OCI-LY7 (cell line): ENCODE measurements around the gene ZDHHC3. TPM values are rescaled to one million over a fixed set of nuclear protein-coding genes. Genes with fewer than 3 reads are reported as not detected.

Source experiments
- BruUV-seq: library from RNA; stranded (reverse); fragments of 400-500 nt; replicated peaks from 2 replicates; lab custom pipeline; 2021; lab: Mats Ljungman, UMichigan
- CTCF ChIA-PET: fragments of 300-600 bp; sonication (Branson Sonifier 250); formaldehyde crosslinking; loops from one replicate; lab custom pipeline; 2022; ENCODE audit warnings: antibody characterized with exemption; ENCODE audit not compliant: unreplicated experiment; lab: Charles Lee
- POLR2A ChIA-PET: fragments of 300-600 bp; sonication (Branson Sonifier 250); formaldehyde crosslinking; loops from one replicate; lab custom pipeline; 2022; ENCODE audit warnings: antibody characterized with exemption; lab: Charles Lee
- DNase-seq: peaks from one replicate; pipeline ENCODE4 v3.0.0-alpha.2; 2015; ENCODE audit warnings: low spot score
- H2AFZ ChIP-seq: fragments of 200-600 bp; sonication (generic), shearing (Covaris generic); 2 replicates; pipeline ENCODE4 v1.6.1; 2014; ENCODE audit warnings: mild to moderate bottlenecking, antibody characterized with exemption, low read length, moderate library complexity
- H3K27ac ChIP-seq: fragments of 200-600 bp; sonication (generic); 2 replicates; pipeline ENCODE4 v1.5.1; 2014; ENCODE audit warnings: mixed run types, low read depth, mild to moderate bottlenecking, moderate library complexity, low read length, inconsistent platforms; ENCODE audit not compliant: poor library complexity, severe bottlenecking
- H3K36me3 ChIP-seq: fragments of 200-600 bp; sonication (generic); 2 replicates; pipeline ENCODE4 v1.6.1; 2014; ENCODE audit warnings: mild to moderate bottlenecking, antibody characterized with exemption, low read length, moderate library complexity, mixed read lengths; ENCODE audit not compliant: insufficient read depth
- H3K4me1 ChIP-seq: fragments of 200-600 bp; sonication (generic); 2 replicates; pipeline ENCODE4 v1.5.1; 2014; ENCODE audit warnings: mild to moderate bottlenecking, low read length; ENCODE audit not compliant: insufficient read depth, poor library complexity, severe bottlenecking
- H3K4me2 ChIP-seq: fragments of 200-600 bp; sonication (generic); 2 replicates; pipeline ENCODE4 v1.6.1; 2014; ENCODE audit warnings: mild to moderate bottlenecking, low read length
- H3K4me3 ChIP-seq: fragments of 200-600 bp; sonication (generic); 2 replicates; pipeline ENCODE4 v1.5.1; 2014; ENCODE audit warnings: mild to moderate bottlenecking, low read depth, low read length; ENCODE audit not compliant: poor library complexity, severe bottlenecking
- H3K79me2 ChIP-seq: fragments of 200-600 bp; sonication (generic); 2 replicates; pipeline ENCODE4 v1.6.1; 2016; ENCODE audit warnings: low read depth, mild to moderate bottlenecking, low read length, moderate library complexity, mixed read lengths; ENCODE audit not compliant: insufficient read depth
- H3K9me2 ChIP-seq: fragments of 200-600 bp; sonication (generic); 2 replicates; pipeline ENCODE4 v1.6.1; 2016; ENCODE audit warnings: mild to moderate bottlenecking, low read length, mixed read lengths; ENCODE audit not compliant: insufficient read depth
- H3K9me3 ChIP-seq: fragments of 200-600 bp; sonication (generic); 2 replicates; pipeline ENCODE4 v1.6.1; 2014; ENCODE audit warnings: mild to moderate bottlenecking, mixed run types, low read length, mixed read lengths
- H4K20me1 ChIP-seq: fragments of 200-600 bp; sonication (generic); 2 replicates; pipeline ENCODE4 v1.6.1; 2014; ENCODE audit warnings: mild to moderate bottlenecking, antibody characterized with exemption, low read length, moderate library complexity, mixed read lengths; ENCODE audit not compliant: insufficient read depth
- EZH2phosphoT487 ChIP-seq: fragments of 200-600 bp; sonication (generic); IDR thresholded peaks from 2 replicates; pipeline ENCODE4 v1.6.1; 2018; ENCODE audit warnings: low read depth, borderline replicate concordance, mild to moderate bottlenecking, mixed run types, antibody characterized with exemption, low read length, moderate library complexity, mixed read lengths
- intact Hi-C: fragments of 100-400 bp; cut with micrococcal nuclease; formaldehyde crosslinking; loops from one replicate; pipeline ENCODE4 v1.10.0; 2022; ENCODE audit not compliant: unreplicated experiment
- total RNA-seq, 2 experiments: library from RNA; depleted of rRNA in 1 of 2; stranded (reverse); fragments of >200 nt in 1 of 2; shearing (Covaris generic) in 1 of 2; gene quantifications; 2 replicates each; pipeline ENCODE4 v1.2.3, GENCODE V29; 2014 to 2022
- TF ChIP-seq, protein P1 (sequence below): fragments of 200-600 bp; sonication (generic); conservative IDR thresholded peaks from 2 replicates; pipeline ENCODE4 v1.5.1; 2014; ENCODE audit warnings: mild to moderate bottlenecking, antibody characterized with exemption, low read length, moderate library complexity, mixed read lengths

The ZDHHC3 gene
- total RNA-seq, 2 experiments from 2014 or later: 53.1 to 53.6 TPM

DNA sequence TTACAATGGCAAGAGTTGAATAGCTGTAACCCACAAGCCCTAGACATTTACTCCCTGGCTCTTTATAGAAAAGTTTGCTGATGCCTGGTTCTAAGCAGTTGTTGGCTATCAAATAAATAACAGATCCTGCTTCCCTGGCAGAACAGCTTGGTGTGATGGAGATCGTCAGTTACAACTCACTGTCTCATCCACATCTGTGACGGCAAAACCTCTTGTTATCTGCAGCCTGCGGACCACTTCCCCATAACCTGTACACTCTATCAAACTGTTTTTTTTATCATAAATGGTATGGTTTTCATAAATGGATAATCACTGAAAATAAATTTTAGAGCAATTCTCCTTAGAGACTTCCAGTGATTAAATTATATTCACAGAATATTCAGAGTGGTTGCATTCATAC, 14.1 kb downstream of the ZDHHC3 start:
- Histone ChIP-seq H3K27ac (no peak overlapping the region), H3K4me1 (peaks cover 10% of the 10 kb centered on the region), H4K20me1 (peaks cover 20% of the 10 kb centered on the region), H3K79me2 (peaks cover 61% of the 10 kb centered on the region), H3K4me3 (no peak overlapping the region), H3K9me2 (no peaks in the 10 kb centered on the region), H3K9me3 (no peaks in the 10 kb centered on the region), H3K4me2 (no peak overlapping the region), H3K36me3 (peaks cover 26% of the 10 kb centered on the region), H2AFZ (no peak overlapping the region)
- POLR2A ChIA-PET: interaction anchor here (1.1 kb wide), 1 partner anchor 80 kb away, joined by 3 read pairs; no protein-coding TSS in a partner anchor
- CTCF ChIA-PET: no interaction called here
- BruUV-seq: no TSS peak
- TF ChIP-seq EZH2phosphoT487: no peak
- TF ChIP-seq, protein P1, sequence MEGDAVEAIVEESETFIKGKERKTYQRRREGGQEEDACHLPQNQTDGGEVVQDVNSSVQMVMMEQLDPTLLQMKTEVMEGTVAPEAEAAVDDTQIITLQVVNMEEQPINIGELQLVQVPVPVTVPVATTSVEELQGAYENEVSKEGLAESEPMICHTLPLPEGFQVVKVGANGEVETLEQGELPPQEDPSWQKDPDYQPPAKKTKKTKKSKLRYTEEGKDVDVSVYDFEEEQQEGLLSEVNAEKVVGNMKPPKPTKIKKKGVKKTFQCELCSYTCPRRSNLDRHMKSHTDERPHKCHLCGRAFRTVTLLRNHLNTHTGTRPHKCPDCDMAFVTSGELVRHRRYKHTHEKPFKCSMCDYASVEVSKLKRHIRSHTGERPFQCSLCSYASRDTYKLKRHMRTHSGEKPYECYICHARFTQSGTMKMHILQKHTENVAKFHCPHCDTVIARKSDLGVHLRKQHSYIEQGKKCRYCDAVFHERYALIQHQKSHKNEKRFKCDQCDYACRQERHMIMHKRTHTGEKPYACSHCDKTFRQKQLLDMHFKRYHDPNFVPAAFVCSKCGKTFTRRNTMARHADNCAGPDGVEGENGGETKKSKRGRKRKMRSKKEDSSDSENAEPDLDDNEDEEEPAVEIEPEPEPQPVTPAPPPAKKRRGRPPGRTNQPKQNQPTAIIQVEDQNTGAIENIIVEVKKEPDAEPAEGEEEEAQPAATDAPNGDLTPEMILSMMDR: no peak
- no peak for DNase-seq
- intact Hi-C loops: no loop called here

DNA sequence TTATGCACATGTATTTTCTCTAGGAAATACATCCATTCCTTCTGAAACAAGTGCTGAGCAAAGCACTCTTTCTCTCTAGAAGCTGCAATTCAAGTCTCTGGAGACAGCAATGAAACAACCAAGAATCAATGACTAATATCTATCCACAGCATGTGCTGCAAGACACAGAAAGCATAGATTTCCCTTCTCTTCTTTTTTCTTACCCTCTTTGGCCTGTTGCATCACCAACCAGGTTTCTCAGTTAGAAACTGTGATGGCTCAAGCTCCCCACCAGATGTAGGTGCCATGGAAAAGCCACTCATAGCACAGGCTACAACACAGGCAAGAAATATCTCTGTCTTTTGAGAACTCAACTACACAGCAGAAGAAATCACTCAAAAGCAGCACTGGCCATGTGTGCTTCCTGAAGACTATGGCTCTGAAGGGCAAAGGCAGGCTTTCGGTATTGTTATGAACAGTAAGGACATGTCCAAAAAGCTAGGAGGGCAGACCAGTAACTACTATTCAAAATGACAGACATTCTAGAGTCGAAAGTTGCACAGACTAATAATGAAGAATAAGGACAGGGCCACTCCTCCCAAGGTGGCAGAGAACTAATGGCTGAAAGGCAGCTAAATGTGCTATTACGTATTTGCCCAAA, 15.5 kb downstream of the ZDHHC3 start:
- Histone ChIP-seq H3K79me2 (peaks cover 47% of the 10 kb centered on the region), H3K9me2 (no peaks in the 10 kb centered on the region), H3K36me3 (peaks cover 39% of the 10 kb centered on the region), H3K4me1 (peaks cover 18% of the 10 kb centered on the region), H3K4me3 (no peak overlapping the region), H3K4me2 (no peak overlapping the region), H3K27ac (no peak overlapping the region), H4K20me1 (peaks cover 17% of the 10 kb centered on the region), H3K9me3 (no peaks in the 10 kb centered on the region), H2AFZ (no peak overlapping the region)
- CTCF ChIA-PET: no interaction called here
- no peak for TF ChIP-seq EZH2phosphoT487
- TF ChIP-seq, protein P1: no peak
- POLR2A ChIA-PET: interaction anchor here (1.1 kb wide), 1 partner anchor 79 kb away, joined by 3 read pairs; no protein-coding TSS in a partner anchor
- DNase-seq: no peak
- intact Hi-C loops: no loop called here
- no TSS peak for BruUV-seq

DNA sequence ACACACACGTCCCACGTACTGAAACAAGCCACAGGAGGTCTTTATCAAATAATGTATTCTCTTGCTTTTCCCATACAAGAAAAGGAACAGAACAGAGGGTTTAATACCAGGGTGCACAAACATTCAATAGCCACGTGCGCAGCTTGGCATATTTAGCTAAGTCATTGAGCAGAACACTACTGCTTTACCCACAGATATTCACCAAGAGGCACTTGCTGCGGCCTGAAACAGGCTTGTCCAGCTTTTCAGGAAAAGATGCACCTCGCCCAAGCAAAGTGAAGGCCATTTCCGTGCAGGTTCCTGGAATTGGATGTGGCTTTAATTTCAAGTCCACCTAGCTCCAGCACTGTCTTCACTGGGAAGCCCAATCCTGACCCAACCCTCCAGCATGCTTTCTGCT, 17.6 kb downstream of the ZDHHC3 start:
- ChIA-PET CTCF (no interaction called here), POLR2A (no interaction called here)
- no TSS peak for BruUV-seq
- Histone ChIP-seq H3K9me3 (no peaks in the 10 kb centered on the region), H3K4me3 (no peak overlapping the region), H3K4me2 (no peak overlapping the region), H3K9me2 (no peaks in the 10 kb centered on the region), H2AFZ (no peak overlapping the region), H4K20me1 (peaks cover 27% of the 10 kb centered on the region), H3K79me2 (peaks cover 31% of the 10 kb centered on the region), H3K27ac (no peak overlapping the region), H3K4me1 (peaks cover 34% of the 10 kb centered on the region), H3K36me3 (peaks cover 53% of the 10 kb centered on the region)
- intact Hi-C loops: no loop called here
- TF ChIP-seq, protein P1: no peak
- TF ChIP-seq EZH2phosphoT487: no peak
- DNase-seq: no peak
